Hepatic stellate cell (primary cell): ENCODE measurements around the gene MEF2B.

Experiments used
- DNase-seq: peaks from one replicate; pipeline ENCODE4 v3.0.0; 2011; ENCODE audit warnings: low spot score

MEF2B gene

GRCh38 chr19:19098703-19099632 lies 71.1 kb downstream of the MEF2B start:
- DNase-seq, result no peak

GRCh38 chr19:19098084-19098702 lies 71.9 kb downstream of the MEF2B start:
- no peak for DNase-seq

GRCh38 chr19:19096641-19097627 lies 73.1 kb downstream of the MEF2B start:
- DNase-seq, result no peak

GRCh38 chr19:19095691-19096090 lies 74.4 kb downstream of the MEF2B start:
- no peak for DNase-seq
